Tibial nerve (tissue), 3 donors: ENCODE data around the gene NRXN2.

Experiments used
- CTCF ChIP-seq, 5 experiments: fragments of 200-600 bp in 3 of 5; fragments of 450-650 bp in 2 of 5; sonication (generic) in 3 of 5; IDR thresholded peaks; one replicate each; pipeline ENCODE4 v1.5.1; 2016 to 2019; ENCODE audit warnings: antibody characterized with exemption in 5 of 5, mild to moderate bottlenecking in 3 of 5, moderate library complexity in 2 of 5
- POLR2A ChIP-seq, 2 donors: fragments of 450-650 bp; IDR thresholded peaks; one replicate each; pipeline ENCODE4 v1.6.1; 2017; ENCODE audit warnings: antibody characterized with exemption in 2 of 2, mild to moderate bottlenecking in 2 of 2, moderate library complexity in 2 of 2

DNA sequence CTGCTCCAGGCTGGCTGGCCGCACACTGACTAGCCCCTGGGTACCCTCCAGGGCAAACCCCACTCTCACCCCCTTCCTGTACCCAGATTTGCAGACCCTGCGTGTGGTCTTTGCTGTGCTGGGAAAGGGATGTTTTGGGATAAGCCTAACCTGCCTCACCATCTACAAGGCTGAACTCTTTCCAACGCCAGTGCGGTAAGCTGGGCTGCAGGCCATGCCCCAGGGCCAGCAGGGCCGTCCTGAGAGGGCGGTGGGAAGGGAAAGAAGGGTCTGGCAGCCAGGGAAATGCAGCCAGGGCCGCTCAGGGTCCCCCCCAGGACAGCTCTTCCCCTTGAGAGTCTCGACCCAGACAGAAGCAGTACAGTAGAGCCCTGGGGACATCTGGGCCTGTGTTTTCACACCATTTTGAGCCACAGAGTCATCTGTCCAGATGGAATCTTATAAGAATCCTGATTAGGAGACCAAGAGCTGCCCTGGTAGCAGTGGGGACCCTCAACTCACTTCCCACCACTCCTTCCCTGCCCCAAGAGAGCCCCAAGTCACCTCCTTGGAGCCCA lies 154.3 kb downstream of the NRXN2 start:
- TF ChIP-seq POLR2A (IDR thresholded peaks at IDR 0.05) (no peak), CTCF (IDR thresholded peaks at IDR 0.05) (no peak)
